HG03060 (cell line): ENCODE data around the gene CCT8L2.
"Not testable (repeated sequence)": the region's sequence is repeated elsewhere in the genome, so short reads cannot be mapped to it uniquely, and the experiment has no call there.

ENCODE experiments used
- ATAC-seq: cut with Tn5 transposase; IDR thresholded peaks from one replicate; pipeline ENCODE4 v1.9.1; 2021; ENCODE audit warnings: low read depth, moderate number of reproducible peaks; ENCODE audit not compliant: unreplicated experiment

The CCT8L2 gene

GRCh38 chr22:16592710-16593109, at the start of gene CCT8L2:
TSS of gene CCT8L2 (minus strand) at chr22:16592810. CDS start at chr22:16592550, 260 bp downstream.
- ATAC-seq = not testable (repeated sequence)

GRCh38 chr22:16635442-16635841, 42.8 kb upstream of the CCT8L2 start:
- not testable (repeated sequence) for ATAC-seq

- ATAC-seq = not testable (repeated sequence)
Measured at GRCh38 chr22:16634092-16634491, 41.5 kb upstream of the CCT8L2 start.

DNA sequence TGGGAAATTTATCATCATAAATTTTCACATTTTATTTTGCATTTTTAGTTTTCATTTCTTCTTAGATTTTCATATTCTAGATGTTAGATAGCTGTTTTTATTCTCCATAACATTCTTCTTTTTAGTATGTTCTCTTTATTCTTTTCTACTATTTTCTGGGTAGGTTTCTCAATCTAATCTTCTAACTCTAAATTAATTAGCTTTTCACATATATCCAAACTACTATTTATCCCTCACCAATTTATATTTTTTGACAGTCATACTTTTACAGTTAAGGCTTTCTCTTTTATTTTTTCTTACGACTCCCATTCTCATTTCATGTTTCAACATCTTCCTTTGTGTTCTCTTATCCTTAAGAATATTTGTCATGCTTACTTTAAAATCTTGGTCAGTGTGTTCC, 35.9 kb upstream of the CCT8L2 start:
- not testable (repeated sequence) for ATAC-seq

DNA sequence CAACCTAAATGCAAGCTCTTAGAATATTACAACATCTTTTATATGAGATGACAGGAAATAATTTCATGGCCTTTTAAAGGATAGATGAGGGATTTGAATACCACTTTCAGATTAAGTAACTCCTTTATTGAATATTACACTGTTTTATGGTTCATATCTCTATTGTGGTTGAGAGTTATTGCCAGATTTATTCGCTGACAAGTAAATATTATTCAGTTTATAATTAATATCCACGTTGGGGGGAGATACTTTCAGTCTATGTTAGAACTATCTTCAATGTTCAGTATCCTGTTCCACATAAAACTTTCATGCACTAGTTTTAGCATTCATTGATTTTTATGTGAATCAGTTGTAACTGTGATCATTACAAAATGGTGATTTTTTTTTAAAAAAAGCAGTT, 32.4 kb upstream of the CCT8L2 start:
- ATAC-seq = not testable (repeated sequence)

DNA sequence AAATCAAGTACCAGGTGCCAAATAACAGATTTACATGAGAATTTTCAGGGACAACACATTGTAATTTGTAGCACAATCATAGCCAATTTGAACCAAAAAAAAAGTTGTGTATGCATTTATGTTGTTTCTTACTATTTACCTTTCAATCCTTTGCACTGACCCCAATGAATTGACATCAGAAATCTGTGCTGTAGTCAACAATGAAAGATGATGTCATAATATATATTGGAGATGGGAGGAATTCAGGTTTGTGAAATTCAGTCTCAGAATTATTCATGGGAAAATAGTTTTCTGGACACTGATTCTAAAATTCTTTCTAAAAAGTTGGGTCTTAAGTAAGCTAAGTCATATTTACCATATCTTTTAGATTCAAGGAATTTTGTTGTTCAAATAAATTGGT, 31.0 kb upstream of the CCT8L2 start:
- ATAC-seq = not testable (repeated sequence)

DNA sequence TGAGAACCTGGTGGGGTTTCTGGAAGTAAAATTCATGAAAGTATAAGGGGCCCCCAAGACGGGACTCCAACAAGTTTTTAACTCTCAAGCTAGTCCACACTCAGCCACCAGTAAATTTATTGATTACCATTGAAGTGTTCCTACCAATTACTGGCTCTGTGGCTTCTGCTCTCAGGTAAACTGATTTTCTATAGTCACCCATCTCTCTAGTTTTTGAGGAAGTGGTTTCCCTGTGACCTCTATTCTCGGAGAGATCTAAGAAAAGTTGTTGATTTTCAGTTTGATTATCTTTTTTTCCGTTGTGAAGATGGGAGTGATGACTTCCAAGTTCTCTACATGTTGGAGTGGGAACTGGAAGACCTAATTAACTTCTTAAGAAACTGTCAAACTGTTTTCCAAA, 24.9 kb upstream of the CCT8L2 start:
- not testable (repeated sequence) for ATAC-seq

GRCh38 chr22:16616390-16616938, 23.9 kb upstream of the CCT8L2 start:
- ATAC-seq = not testable (repeated sequence)

DNA sequence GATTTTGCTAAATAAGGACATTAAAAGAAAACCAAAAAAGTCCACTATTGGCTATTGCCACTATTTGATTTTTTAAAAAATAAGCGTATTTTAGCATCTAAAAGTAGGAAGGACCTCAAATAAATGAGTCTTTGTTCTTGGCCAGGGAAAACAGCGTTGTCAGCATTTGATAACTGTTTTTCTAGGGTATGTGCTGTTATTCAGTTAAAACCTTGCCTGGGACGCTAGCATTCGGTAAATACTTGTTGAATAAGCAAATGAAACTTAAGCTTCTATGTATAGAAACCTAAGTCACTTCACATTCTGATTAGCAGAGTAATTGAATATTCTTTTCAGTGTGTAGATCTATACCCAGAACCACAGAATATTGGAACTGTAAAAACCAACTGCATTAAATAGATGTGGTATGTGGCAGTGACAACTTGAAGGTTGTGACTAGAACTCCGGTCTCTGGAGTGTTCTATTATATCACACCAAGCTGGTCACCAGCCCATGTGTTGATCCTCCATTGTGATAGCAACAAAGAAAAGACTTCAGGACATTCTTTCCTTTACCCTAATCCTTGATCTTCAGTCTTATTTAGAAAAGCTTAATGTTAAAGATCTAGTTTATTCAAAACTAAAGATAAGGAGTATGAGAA, 23.1 kb upstream of the CCT8L2 start:
- ATAC-seq = not testable (repeated sequence)

- no peak for ATAC-seq
Measured at GRCh38 chr22:16609548-16610261, 17.1 kb upstream of the CCT8L2 start.

- no peak for ATAC-seq
Measured at GRCh38 chr22:16608931-16609330, 16.3 kb upstream of the CCT8L2 start.

DNA sequence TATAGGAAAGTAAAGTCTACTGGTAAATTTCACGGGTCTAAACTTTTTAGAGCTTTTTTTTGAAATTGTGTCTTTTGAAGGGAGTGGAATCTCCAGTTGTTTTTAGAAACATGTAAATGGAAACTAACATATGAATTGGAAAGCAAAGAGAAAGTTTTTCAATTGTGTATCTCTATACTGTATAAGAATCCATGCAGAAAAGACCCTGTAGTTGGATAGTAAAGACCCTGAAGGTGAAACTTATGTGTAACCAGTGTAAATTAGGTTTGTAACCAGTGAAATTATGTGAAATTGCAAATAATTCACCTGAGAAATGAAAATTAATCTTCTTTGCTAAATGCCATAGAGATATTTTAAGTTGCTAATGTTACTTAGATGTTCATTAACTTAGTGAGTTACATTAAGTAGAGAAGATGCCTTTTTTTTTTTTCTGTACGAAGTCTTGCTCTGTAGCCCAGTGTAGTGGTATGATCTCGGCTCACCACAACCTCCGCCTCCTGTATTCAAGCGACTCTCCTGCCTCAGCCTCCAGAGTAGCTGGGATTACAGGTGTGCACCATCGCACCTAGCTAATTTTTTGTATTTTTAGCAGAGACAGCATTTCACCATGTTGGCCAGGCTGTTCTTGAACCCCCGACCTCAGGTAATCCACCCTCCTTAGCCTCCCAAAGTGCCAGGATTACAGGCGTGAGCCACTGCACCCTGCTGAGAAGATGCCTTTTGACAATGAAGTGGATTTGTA, 11.8 kb upstream of the CCT8L2 start:
- not testable (repeated sequence) for ATAC-seq

DNA sequence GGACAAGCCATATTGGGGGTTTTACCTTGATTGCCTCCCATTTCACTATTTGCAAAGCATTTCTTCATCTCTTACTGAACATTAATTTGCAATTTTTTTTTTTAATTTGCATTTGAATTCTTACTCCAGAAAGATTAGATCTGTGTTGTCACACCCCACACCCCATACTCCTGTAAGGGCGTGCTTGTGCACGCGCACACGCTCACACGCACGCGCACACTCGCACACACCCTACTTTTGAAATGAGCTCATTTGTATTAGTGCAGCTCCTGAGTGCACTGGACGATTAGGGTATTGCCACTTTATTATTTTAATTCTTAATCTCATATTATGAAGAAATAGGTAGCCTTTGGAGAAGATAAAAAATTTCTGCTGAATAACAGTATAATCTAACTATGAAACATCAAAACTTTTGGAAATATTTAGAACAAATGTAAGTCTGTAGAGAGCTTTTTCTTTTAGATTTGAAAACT, 11.2 kb upstream of the CCT8L2 start:
- ATAC-seq = not testable (repeated sequence)

DNA sequence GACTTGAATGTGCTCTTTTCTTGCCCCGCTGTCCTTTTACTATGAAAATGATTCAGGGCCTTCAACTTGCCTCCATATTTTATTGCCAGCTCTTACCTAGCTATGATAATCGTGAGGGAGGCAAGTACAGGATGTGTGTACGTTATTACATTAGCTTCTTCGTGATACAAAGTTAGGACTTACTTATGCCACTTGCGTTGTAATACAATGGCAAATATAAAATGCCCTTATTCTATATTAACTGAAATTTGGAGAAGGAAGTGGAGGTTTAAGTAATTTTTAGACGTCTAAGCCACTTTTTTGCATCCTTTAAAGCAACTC, 10.8 kb upstream of the CCT8L2 start:
- ATAC-seq = no peak

DNA sequence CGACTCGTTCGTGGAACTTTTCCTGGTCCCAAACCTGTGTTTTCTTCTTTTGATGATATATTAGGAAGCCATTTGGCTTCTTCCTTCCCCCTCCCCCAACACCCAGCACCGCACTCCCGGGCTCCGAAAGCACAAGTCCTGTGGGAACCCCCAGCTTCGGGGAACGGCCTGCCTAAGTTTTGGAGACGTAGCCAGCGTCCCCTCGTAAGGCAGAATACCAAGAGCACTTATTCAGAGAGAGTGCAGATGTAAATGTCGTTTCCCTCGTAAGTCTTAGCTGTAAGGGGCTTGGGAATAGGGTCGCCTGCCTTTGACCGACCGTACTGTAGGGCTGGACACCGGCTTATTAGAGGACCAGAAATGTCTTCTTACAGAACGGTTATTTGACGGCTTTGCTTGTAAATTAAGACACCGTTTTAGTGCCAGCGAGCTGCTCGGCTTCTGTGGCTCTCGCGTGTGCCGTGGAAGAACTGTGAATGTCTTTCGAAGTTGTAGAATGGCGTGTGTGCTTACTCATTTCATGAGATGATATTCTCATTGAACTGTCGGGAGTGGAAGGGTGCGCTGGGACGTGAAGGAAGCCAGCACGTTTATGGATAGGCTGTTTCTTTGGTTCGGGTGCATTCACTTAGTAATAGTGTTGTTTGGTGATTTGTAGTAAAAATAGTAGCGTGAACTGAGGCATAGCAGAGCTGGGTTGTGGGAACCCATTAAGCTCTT, 10.3 kb upstream of the CCT8L2 start:
- ATAC-seq = not testable (repeated sequence)

DNA sequence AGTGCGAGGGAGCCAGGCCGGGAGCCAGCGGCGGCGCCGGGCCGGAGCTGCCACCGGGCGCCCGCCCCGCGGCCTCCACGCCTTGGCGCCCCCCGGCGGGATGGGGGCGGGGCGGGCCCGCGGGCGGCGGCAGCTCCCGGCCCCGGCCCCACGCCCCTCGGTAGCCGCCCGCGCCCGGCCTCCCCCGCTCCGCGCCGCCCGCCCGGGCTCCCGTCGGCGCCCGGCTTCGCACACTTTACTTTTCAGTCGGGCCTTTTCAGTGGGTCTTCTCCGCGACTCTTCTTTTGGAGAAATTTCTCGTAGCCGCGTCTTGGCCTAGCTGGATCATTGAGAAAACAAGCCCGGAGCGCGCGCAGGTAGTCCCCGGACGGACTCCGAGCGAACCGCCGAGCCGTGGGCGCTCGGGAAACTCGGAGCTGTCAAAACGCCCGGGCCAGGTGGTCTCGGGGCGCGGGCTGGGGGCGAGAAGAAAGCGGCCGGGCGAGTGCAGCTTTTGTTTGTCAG, 9.7 kb upstream of the CCT8L2 start:
- not testable (repeated sequence) for ATAC-seq

GRCh38 chr22:16601437-16602223, 9.0 kb upstream of the CCT8L2 start:
- no peak for ATAC-seq

GRCh38 chr22:16600644-16601436, 8.2 kb upstream of the CCT8L2 start:
- not testable (repeated sequence) for ATAC-seq

DNA sequence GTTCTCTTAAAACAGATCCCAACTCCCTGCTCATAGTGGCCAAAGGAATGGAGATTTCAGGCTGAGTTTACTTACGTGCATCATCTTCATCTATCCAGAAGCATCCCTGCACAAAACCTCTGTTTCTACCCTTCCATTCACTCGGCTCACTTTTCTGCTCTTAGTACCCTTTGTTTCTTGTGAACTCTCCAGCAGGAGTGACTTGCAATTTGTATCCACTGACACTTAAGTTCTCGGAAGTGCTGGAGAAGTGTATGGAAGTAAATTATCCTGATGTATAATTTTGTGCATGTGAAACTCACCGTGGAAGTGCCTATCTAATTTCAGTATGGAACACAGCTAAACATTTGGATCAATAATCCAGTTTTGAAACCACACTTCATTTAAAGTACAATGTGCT, 7.0 kb upstream of the CCT8L2 start:
- ATAC-seq = not testable (repeated sequence)
